Liver (tissue), 9 donors: ENCODE results near the gene RBM34. TPM values are rescaled to one million over a fixed set of nuclear protein-coding genes. Genes with fewer than 3 reads are reported as not detected.

Source experiments
- DNase-seq: peaks from one replicate; pipeline ENCODE4 v3.0.0-alpha.2; 2017; ENCODE audit warnings: low spot score
- H3K27ac ChIP-seq, 2 donors: one replicate each; pipeline ENCODE4 v1.7.0; 2013; ENCODE audit warnings: inconsistent platforms in 2 of 2, low read length in 2 of 2, control low read depth in 1 of 2, low read depth in 1 of 2, mild to moderate bottlenecking in 1 of 2
- H3K27me3 ChIP-seq, 4 donors: one replicate each; pipeline versions ENCODE4 v1.6.1 to v1.7.0; 2013; ENCODE audit warnings: low read length in 3 of 4, inconsistent platforms in 1 of 4, mild to moderate bottlenecking in 1 of 4, moderate library complexity in 1 of 4; ENCODE audit not compliant: control insufficient read depth in 4 of 4, insufficient read depth in 4 of 4
- H3K36me3 ChIP-seq, 4 donors: one replicate each; pipeline versions ENCODE4 v1.6.1 to v1.7.0; 2013; ENCODE audit warnings: low read length in 3 of 4, mild to moderate bottlenecking in 3 of 4, low read depth in 1 of 4, moderate library complexity in 1 of 4; ENCODE audit not compliant: control insufficient read depth in 4 of 4, insufficient read depth in 3 of 4
- H3K4me1 ChIP-seq, 4 donors: one replicate each; pipeline versions ENCODE4 v1.6.1 to v1.7.0; 2013; ENCODE audit warnings: low read length in 3 of 4, mild to moderate bottlenecking in 3 of 4, moderate library complexity in 1 of 4; ENCODE audit not compliant: control insufficient read depth in 4 of 4, insufficient read depth in 4 of 4
- H3K4me3 ChIP-seq, 3 donors: one replicate each; pipeline versions ENCODE4 v1.6.1 to v1.7.0; 2013; ENCODE audit warnings: low read length in 3 of 3, control low read depth in 1 of 3, low read depth in 1 of 3, mild to moderate bottlenecking in 1 of 3
- H3K9ac ChIP-seq, 2 donors: one replicate each; pipeline ENCODE4 v1.7.0; 2013; ENCODE audit warnings: low read length in 2 of 2, mild to moderate bottlenecking in 2 of 2, moderate library complexity in 2 of 2, control low read depth in 1 of 2, low read depth in 1 of 2
- H3K9me3 ChIP-seq, 4 donors: one replicate each; pipeline versions ENCODE4 v1.6.1 to v1.7.0; 2013; ENCODE audit warnings: low read length in 3 of 4; ENCODE audit not compliant: control insufficient read depth in 4 of 4
- EGR1 ChIP-seq, 2 donors: IDR thresholded peaks; 2 replicates each; pipeline ENCODE4 v1.6.1; 2016 to 2018; ENCODE audit warnings: antibody characterized with exemption in 2 of 2, low read depth in 2 of 2
- FOXA1 ChIP-seq: IDR thresholded peaks from 2 replicates; pipeline ENCODE4 v1.6.1; 2016; ENCODE audit warnings: antibody characterized with exemption
- GABPA ChIP-seq, 2 donors: IDR thresholded peaks in 1 of 2; conservative IDR thresholded peaks in 1 of 2; 2 replicates each; pipeline ENCODE4 v1.6.1; 2016; ENCODE audit warnings: antibody characterized with exemption in 2 of 2, mild to moderate bottlenecking in 1 of 2, moderate library complexity in 1 of 2
- HNF4G ChIP-seq: IDR thresholded peaks from 2 replicates; pipeline ENCODE4 v1.6.1; 2016; ENCODE audit warnings: antibody characterized with exemption
- JUND ChIP-seq, 2 donors: IDR thresholded peaks; 2 replicates each; pipeline ENCODE4 v1.6.1; 2016; ENCODE audit warnings: antibody characterized with exemption in 2 of 2
- RAD21 ChIP-seq, 2 donors: IDR thresholded peaks; 2 replicates each; pipeline ENCODE4 v1.6.1; 2016; ENCODE audit warnings: antibody characterized with exemption in 2 of 2, mild to moderate bottlenecking in 2 of 2
- RXRA ChIP-seq, 2 donors: IDR thresholded peaks; 2 replicates each; pipeline ENCODE4 v1.6.1; 2017 to 2018; ENCODE audit warnings: antibody characterized with exemption in 2 of 2, mild to moderate bottlenecking in 1 of 2
- SP1 ChIP-seq: IDR thresholded peaks from 2 replicates; pipeline ENCODE4 v1.6.1; 2018; ENCODE audit warnings: antibody characterized with exemption, mild to moderate bottlenecking
- TAF1 ChIP-seq: conservative IDR thresholded peaks from 2 replicates; pipeline ENCODE4 v1.6.1; 2016; ENCODE audit warnings: antibody characterized with exemption, mild to moderate bottlenecking
- YY1 ChIP-seq: IDR thresholded peaks from 2 replicates; pipeline ENCODE4 v1.6.1; 2016; ENCODE audit warnings: antibody characterized with exemption, mild to moderate bottlenecking
- WGBS: extraction: QIAGEN DNeasy Blood & Tissue Kit; methylation state at CpG from one replicate; pipeline ENCODE4 v1.1.7; 2013; 5-methylcytosine and 5-hydroxymethylcytosine counted together
- polyA plus RNA-seq, 2 donors: library from polyadenylated mRNA; stranded (reverse) in 1 of 2; unstranded in 1 of 2; fragments of 200-250 nt in 1 of 2; fragments of >200 nt in 1 of 2; fragmentation: Nextera tagmentation in 1 of 2; extraction: Ambion mirVana in 1 of 2; gene quantifications; one replicate each; pipeline versions ENCODE4 v1.2.1 to v1.2.3, GENCODE V29; 2013 to 2015
- total RNA-seq, 2 donors: library from RNA; depleted of rRNA; stranded (reverse); fragments of >200 nt; gene quantifications; one replicate each; pipeline ENCODE4 v1.2.3, GENCODE V29; 2014
- TF ChIP-seq, protein P1 (sequence below): IDR thresholded peaks from 2 replicates; pipeline ENCODE4 v1.6.1; 2016; ENCODE audit warnings: antibody characterized with exemption
- TF ChIP-seq, protein P2 (sequence below): IDR thresholded peaks from 2 replicates; pipeline ENCODE4 v1.6.1; 2016; ENCODE audit warnings: antibody characterized with exemption
- TF ChIP-seq, protein P3 (sequence below): fragments of 150-350 bp; IDR thresholded peaks from 2 replicates; pipeline ENCODE4 v1.5.1; 2017; ENCODE audit warnings: improper control_type of control experiment, low read depth, low read length; ENCODE audit not compliant: missing input control
- TF ChIP-seq, protein P4 (sequence below): IDR thresholded peaks from 2 replicates; pipeline ENCODE4 v1.6.1; 2016; ENCODE audit warnings: antibody characterized with exemption
- donor health status: healthy.
- donor health status: healthy.
- donor health status: healthy.
- donor health status: healthy.
- donor health status: healthy.

The RBM34 gene
- total and polyA plus RNA-seq, 4 donors, result 15.6 to 30.2 (median 18.8) TPM

DNA sequence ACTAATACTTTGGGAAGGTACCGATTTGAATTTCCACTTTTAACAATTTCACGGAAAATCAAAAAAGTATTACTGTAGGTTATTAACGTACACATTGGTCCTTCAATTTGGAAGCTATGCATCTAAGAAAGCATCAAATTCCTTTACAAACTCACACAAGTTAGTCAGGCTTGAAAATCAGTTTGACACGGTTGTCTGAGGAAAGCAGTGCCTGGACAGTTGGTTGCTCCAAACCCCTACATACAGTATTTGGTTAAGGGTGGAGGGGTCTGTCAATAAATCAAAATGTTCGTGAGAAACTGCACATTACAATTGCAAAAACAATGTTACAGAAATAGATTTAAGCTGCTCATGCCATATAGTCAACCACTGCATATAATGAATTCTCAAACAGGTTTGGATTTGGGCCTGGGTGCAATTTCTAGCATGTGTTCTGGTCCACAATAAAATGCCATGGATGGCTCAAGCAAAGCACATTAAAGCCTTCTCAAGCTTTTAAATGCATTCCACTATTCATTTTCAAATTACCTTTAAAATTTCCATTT lies 19.9 kb upstream of the RBM34 start:
- H3K27me3 ChIP-seq, result no peaks in the 10 kb centered on the region
- 96% methylated on average over 5 of the region's 5 CpGs for WGBS
- no peak overlapping the region for H3K4me3 ChIP-seq
- no peaks in the 10 kb centered on the region for H3K9me3 ChIP-seq
- TF ChIP-seq RAD21 (IDR thresholded peaks at IDR 0.05) (no peak), TAF1 (no peak)
- peaks cover 3 to 30% (median 28%) of the 10 kb centered on the region in 4 donors for H3K36me3 ChIP-seq
- DNase-seq, result no peak
- H3K27ac ChIP-seq, result no peak overlapping the region
- no peaks in the 10 kb centered on the region for H3K4me1 ChIP-seq
- no peak overlapping the region for H3K9ac ChIP-seq

DNA sequence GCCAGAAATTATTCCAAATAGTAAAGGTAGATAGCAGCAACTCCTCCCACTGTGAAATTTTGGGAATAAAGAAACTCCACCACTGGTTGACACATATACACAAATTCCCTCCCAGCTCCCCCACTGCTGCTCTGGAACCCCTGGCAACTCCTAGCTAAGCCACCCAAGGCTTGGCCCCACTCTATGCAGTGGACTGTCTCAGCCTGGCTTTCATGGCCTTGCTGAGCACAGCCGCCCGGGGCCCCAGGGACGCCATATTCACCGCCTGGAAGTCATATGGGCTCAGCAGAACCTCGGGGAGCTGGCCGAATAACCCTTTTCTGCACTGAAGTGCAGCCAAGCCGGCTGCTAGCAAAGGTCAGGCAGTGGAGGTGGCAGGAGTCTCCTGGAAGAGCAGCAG lies 15.4 kb upstream of the RBM34 start:
- no peaks in the 10 kb centered on the region for H3K4me1 ChIP-seq
- H3K36me3 ChIP-seq, result peaks cover 12 to 41% (median 28%) of the 10 kb centered on the region in 4 donors
- no peak overlapping the region for H3K27ac ChIP-seq
- H3K9me3 ChIP-seq, result no peaks in the 10 kb centered on the region
- 93% methylated on average over 7 of the region's 7 CpGs for WGBS
- TF ChIP-seq SP1 (no peak), FOXA1 (no peak), HNF4G (no peak), YY1 (no peak), RXRA (IDR thresholded peaks at IDR 0.05) (no peak), TAF1 (no peak), GABPA (IDR thresholded peaks at IDR 0.05 in 1 of 2, conservative IDR thresholded peaks at IDR 0.05 in 1 of 2) (no peak), JUND (IDR thresholded peaks at IDR 0.05) (no peak), EGR1 (IDR thresholded peaks at IDR 0.05; ENCODE audit: low read depth in 2 of 2) (no peak)
- TF ChIP-seq, protein P1, sequence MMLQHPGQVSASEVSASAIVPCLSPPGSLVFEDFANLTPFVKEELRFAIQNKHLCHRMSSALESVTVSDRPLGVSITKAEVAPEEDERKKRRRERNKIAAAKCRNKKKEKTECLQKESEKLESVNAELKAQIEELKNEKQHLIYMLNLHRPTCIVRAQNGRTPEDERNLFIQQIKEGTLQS, result no peak
- TF ChIP-seq, protein P2, sequence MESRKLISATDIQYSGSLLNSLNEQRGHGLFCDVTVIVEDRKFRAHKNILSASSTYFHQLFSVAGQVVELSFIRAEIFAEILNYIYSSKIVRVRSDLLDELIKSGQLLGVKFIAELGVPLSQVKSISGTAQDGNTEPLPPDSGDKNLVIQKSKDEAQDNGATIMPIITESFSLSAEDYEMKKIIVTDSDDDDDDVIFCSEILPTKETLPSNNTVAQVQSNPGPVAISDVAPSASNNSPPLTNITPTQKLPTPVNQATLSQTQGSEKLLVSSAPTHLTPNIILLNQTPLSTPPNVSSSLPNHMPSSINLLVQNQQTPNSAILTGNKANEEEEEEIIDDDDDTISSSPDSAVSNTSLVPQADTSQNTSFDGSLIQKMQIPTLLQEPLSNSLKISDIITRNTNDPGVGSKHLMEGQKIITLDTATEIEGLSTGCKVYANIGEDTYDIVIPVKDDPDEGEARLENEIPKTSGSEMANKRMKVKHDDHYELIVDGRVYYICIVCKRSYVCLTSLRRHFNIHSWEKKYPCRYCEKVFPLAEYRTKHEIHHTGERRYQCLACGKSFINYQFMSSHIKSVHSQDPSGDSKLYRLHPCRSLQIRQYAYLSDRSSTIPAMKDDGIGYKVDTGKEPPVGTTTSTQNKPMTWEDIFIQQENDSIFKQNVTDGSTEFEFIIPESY, result no peak
- TF ChIP-seq, protein P3, sequence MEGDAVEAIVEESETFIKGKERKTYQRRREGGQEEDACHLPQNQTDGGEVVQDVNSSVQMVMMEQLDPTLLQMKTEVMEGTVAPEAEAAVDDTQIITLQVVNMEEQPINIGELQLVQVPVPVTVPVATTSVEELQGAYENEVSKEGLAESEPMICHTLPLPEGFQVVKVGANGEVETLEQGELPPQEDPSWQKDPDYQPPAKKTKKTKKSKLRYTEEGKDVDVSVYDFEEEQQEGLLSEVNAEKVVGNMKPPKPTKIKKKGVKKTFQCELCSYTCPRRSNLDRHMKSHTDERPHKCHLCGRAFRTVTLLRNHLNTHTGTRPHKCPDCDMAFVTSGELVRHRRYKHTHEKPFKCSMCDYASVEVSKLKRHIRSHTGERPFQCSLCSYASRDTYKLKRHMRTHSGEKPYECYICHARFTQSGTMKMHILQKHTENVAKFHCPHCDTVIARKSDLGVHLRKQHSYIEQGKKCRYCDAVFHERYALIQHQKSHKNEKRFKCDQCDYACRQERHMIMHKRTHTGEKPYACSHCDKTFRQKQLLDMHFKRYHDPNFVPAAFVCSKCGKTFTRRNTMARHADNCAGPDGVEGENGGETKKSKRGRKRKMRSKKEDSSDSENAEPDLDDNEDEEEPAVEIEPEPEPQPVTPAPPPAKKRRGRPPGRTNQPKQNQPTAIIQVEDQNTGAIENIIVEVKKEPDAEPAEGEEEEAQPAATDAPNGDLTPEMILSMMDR, result no peak
- H3K9ac ChIP-seq, result no peak overlapping the region
- no peak overlapping the region for H3K4me3 ChIP-seq
- no peaks in the 10 kb centered on the region for H3K27me3 ChIP-seq
- no peak for DNase-seq

DNA sequence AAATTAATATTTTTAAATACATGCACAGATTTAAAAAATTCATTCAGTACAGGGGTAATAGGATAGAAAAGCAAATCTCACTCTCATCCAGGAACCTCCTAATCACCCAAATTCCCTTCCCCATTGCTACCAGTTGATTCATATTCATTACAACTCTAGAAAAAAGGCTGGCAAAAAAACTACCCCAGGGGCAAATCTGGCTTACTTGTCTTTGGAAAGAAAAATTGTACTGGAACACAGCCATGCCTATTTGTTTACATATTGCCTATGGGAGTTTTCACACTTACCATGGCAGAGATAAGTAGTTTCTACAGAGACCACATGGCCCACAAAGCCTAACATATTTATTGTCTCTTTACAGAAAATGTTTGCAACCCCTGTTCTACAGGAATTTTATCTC lies 8.9 kb upstream of the RBM34 start:
- H3K9ac ChIP-seq, result no peak overlapping the region
- H3K36me3 ChIP-seq, result peaks cover 11 to 29% (median 19%) of the 10 kb centered on the region in 4 donors
- TF ChIP-seq, protein P4, sequence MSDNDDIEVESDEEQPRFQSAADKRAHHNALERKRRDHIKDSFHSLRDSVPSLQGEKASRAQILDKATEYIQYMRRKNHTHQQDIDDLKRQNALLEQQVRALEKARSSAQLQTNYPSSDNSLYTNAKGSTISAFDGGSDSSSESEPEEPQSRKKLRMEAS, result no peak
- TF ChIP-seq JUND (IDR thresholded peaks at IDR 0.05) (no peak), YY1 (no peak), EGR1 (IDR thresholded peaks at IDR 0.05; ENCODE audit: low read depth in 2 of 2) (no peak), HNF4G (no peak)
- TF ChIP-seq, protein P3, result no peak
- DNase-seq, result no peak
- no peaks in the 10 kb centered on the region for H3K27me3 ChIP-seq
- no peaks in the 10 kb centered on the region for H3K4me1 ChIP-seq
- H3K9me3 ChIP-seq, result no peaks in the 10 kb centered on the region
- H3K27ac ChIP-seq, result no peak overlapping the region
- H3K4me3 ChIP-seq, result no peak overlapping the region
